Measurements from ENCODE around the gene ST6GALNAC4. TPM values are rescaled to one million over a fixed set of nuclear protein-coding genes. Genes with fewer than 3 reads are reported as not detected.

The ST6GALNAC4 gene
- total RNA-seq, 1 donor from 2014 or later = 21.4 TPM

GRCh38 chr9:127945942-127946341, 29.1 kb upstream of the ST6GALNAC4 start:
- no peak overlapping the region for H3K4me3 Mint-ChIP-seq (ENCODE audit: unreplicated experiment)
- H3K36me3 Mint-ChIP-seq (ENCODE audit: unreplicated experiment) = peaks cover 20% of the 10 kb centered on the region
- no peak overlapping the region for H3K27ac Mint-ChIP-seq (ENCODE audit: unreplicated experiment)
- H3K9me3 Mint-ChIP-seq (ENCODE audit: unreplicated experiment) = no peaks in the 10 kb centered on the region
- no peak for DNase-seq (ENCODE audit: extremely low spot score, unreplicated experiment)
- no peaks in the 10 kb centered on the region for H3K27me3 Mint-ChIP-seq (ENCODE audit: unreplicated experiment)
- TF ChIP-seq CTCF (IDR thresholded peaks at IDR 0.05) = no peak
- H3K4me1 Mint-ChIP-seq (ENCODE audit: unreplicated experiment) = peaks cover 31% of the 10 kb centered on the region

- H3K27me3 Mint-ChIP-seq (ENCODE audit: unreplicated experiment) = no peaks in the 10 kb centered on the region
- H3K27ac Mint-ChIP-seq (ENCODE audit: unreplicated experiment) = no peak overlapping the region
- peaks cover 25% of the 10 kb centered on the region for H3K4me1 Mint-ChIP-seq (ENCODE audit: unreplicated experiment)
- no peak overlapping the region for H3K4me3 Mint-ChIP-seq (ENCODE audit: unreplicated experiment)
- H3K36me3 Mint-ChIP-seq (ENCODE audit: unreplicated experiment) = peaks cover 23% of the 10 kb centered on the region
- TF ChIP-seq CTCF (IDR thresholded peaks at IDR 0.05) = no peak
- no peaks in the 10 kb centered on the region for H3K9me3 Mint-ChIP-seq (ENCODE audit: unreplicated experiment)
- DNase-seq (ENCODE audit: extremely low spot score, unreplicated experiment) = no peak
Measured at GRCh38 chr9:127945338-127945737, 28.5 kb upstream of the ST6GALNAC4 start.

DNA sequence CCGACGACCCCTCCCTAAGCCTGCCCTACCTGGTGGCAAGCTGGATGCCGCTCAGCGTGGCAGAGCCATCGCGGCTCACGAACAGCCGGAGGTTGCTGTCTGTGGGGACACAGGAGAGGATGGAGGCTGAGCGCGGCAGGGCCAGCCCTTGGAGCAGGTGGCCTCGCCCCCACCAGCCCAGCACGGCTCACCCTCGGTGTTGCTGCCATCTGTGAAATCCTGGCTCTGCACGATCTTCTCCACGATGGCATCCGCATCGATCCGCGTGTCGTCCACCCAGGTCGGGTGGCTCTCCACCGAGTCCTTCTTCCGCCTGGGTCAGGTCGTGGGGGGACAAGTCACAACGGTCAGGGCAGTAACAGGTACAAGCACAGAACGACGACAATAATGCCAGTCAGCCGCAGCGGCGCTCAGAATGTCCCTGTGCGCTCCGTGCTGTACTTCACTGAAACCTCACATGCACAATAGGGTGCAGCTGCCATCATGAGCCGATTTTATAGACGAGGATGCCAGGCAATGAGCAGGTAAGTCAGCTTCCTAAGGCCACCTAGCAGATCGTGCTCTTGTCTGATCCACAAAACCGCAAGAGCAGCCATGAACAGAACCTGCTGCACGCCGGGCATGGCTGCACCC, 27.9 kb upstream of the ST6GALNAC4 start:
- Mint-ChIP-seq H3K9me3 (ENCODE audit: unreplicated experiment) (no peaks in the 10 kb centered on the region), H3K4me1 (ENCODE audit: unreplicated experiment) (peaks cover 24% of the 10 kb centered on the region), H3K27me3 (ENCODE audit: unreplicated experiment) (no peaks in the 10 kb centered on the region), H3K27ac (ENCODE audit: unreplicated experiment) (no peak overlapping the region), H3K4me3 (ENCODE audit: unreplicated experiment) (no peak overlapping the region), H3K36me3 (ENCODE audit: unreplicated experiment) (peaks cover 21% of the 10 kb centered on the region)
- no peak for TF ChIP-seq CTCF (IDR thresholded peaks at IDR 0.05)
- no peak for DNase-seq (ENCODE audit: extremely low spot score, unreplicated experiment)

GRCh38 chr9:127943731-127944144, 26.9 kb upstream of the ST6GALNAC4 start:
- Mint-ChIP-seq H3K9me3 (ENCODE audit: unreplicated experiment) (no peaks in the 10 kb centered on the region), H3K36me3 (ENCODE audit: unreplicated experiment) (peaks cover 21% of the 10 kb centered on the region), H3K27me3 (ENCODE audit: unreplicated experiment) (no peaks in the 10 kb centered on the region), H3K4me1 (ENCODE audit: unreplicated experiment) (peaks cover 24% of the 10 kb centered on the region), H3K4me3 (ENCODE audit: unreplicated experiment) (no peak overlapping the region), H3K27ac (ENCODE audit: unreplicated experiment) (no peak overlapping the region)
- peak; percentile 94 for TF ChIP-seq CTCF (IDR thresholded peaks at IDR 0.05)
- peak; percentile 91 for DNase-seq (ENCODE audit: extremely low spot score, unreplicated experiment)

DNA sequence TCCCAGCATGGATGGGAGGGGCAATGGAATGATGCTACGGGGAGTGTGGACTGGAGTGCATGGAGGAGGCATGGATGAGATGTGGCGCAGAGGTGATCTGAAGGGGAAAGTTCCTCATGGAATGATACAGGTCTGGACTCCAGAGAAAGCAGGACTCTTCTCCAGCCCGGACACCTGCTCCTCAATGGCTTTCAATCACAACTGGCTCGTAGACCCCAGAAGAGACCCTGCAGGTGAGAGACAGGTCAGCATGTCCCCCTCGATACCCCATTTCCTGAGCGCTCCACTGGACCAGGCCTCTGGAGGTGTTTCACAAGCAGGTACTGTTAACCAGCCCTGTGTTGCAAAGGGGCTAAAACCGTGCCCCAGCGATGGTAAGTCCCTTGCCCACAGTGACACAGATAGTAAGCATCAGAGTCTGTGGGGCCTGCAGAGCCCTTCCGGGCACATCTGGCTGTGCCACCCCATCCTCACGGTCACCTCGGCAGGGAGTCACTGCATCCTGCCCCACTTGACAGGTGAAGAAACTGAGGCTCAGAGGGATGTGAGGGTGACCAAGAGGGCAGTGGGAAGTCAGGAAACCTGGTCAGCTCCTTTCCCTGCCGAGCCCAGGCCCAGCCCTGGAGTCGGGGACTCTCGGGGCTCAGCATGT, 26.3 kb upstream of the ST6GALNAC4 start:
- DNase-seq (ENCODE audit: extremely low spot score, unreplicated experiment) = no peak
- H3K36me3 Mint-ChIP-seq (ENCODE audit: unreplicated experiment) = peaks cover 21% of the 10 kb centered on the region
- no peaks in the 10 kb centered on the region for H3K27me3 Mint-ChIP-seq (ENCODE audit: unreplicated experiment)
- TF ChIP-seq CTCF (IDR thresholded peaks at IDR 0.05) = peak; percentile 3
- no peaks in the 10 kb centered on the region for H3K9me3 Mint-ChIP-seq (ENCODE audit: unreplicated experiment)
- no peak overlapping the region for H3K4me3 Mint-ChIP-seq (ENCODE audit: unreplicated experiment)
- peaks cover 21% of the 10 kb centered on the region for H3K4me1 Mint-ChIP-seq (ENCODE audit: unreplicated experiment)
- H3K27ac Mint-ChIP-seq (ENCODE audit: unreplicated experiment) = no peak overlapping the region
